Measurements from ENCODE around the gene OARD1.
A peak's percentile ranks its signal among the peaks of the same experiment; 100 is the strongest.

- TF ChIP-seq CTCF (IDR thresholded peaks at IDR 0.05) (peak; percentile 96 to 99 (median 99)), POLR2A (IDR thresholded peaks at IDR 0.05) (no peak)
Observed at GRCh38 chr6:41027799-41028560, 44.2 kb downstream of the OARD1 start.

Data from esophagus squamous epithelium (tissue), 4 donors.